Effector memory CD4-positive, alpha-beta T cell (primary cell): ENCODE data around the gene HIP1.
"Not testable (repeated sequence)": the region's sequence is repeated elsewhere in the genome, so short reads cannot be mapped to it uniquely, and the experiment has no call there.

Source experiments
- DNase-seq, 3 donors: peaks; one replicate each; pipeline ENCODE4 v3.0.0-alpha.2; 2020
- H3K27ac ChIP-seq: 2 replicates; pipeline ENCODE4 v1.7.0; 2013; ENCODE audit warnings: mild to moderate bottlenecking, low read length, moderate library complexity; ENCODE audit not compliant: insufficient read depth, poor library complexity, severe bottlenecking
- H3K27me3 ChIP-seq: replicated peaks from 2 replicates; pipeline ENCODE4 v1.7.0; 2013; ENCODE audit warnings: mild to moderate bottlenecking, low read length; ENCODE audit not compliant: insufficient read depth, control insufficient read depth, poor library complexity, severe bottlenecking
- H3K36me3 ChIP-seq: 2 replicates; pipeline ENCODE4 v1.7.0; 2013; ENCODE audit warnings: mild to moderate bottlenecking, low read length, moderate library complexity; ENCODE audit not compliant: control insufficient read depth, insufficient read depth
- H3K4me1 ChIP-seq: 2 replicates; pipeline ENCODE4 v1.7.0; 2013; ENCODE audit warnings: low read length, mild to moderate bottlenecking; ENCODE audit not compliant: control insufficient read depth, insufficient read depth, poor library complexity, severe bottlenecking
- H3K4me3 ChIP-seq: 2 replicates; pipeline ENCODE4 v1.7.0; 2013; ENCODE audit warnings: low read length, low read depth, mild to moderate bottlenecking; ENCODE audit not compliant: insufficient read depth, poor library complexity, severe bottlenecking
- H3K9me3 ChIP-seq: 2 replicates; pipeline ENCODE4 v1.7.0; 2013; ENCODE audit warnings: mild to moderate bottlenecking, low read length, moderate library complexity; ENCODE audit not compliant: control insufficient read depth

Gene HIP1

DNA sequence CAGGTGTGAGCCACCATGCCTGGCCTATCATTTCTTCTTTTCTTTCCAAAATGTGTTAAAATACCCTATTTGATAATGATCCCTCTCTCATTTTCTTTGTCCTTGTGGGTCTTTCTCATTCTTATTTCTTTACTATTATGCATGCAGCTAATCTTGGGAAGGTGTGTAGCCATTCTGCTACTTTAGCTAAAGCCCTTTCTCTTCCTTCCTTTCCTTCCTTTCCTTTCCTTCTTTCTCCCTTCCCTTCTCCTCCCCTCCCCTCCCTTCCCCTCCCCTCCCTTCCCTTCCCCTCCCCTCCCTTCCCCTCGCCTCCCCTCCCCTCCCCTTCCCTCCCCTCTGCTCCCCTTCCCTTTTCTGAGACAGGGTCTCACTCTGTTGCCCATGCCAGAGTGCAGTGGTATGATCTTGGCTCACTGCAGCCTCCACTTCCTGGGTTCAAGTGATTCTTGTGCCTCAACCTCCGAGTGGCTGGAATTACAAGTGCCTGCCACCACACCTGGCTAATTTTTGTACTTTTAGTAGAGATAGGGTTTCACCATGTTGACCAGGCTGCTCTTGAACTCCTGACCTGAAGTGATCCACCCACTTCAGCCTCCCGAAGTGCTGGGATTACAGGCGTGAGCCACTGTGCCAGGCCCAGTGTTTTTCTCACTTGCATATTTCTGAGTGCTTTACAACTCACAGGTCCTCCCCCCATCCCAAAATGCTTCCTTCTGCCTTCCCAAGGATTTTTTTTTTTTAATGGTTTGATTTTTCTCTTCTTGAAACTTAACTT lies 42.3 kb downstream of the HIP1 start:
- H3K4me3 ChIP-seq = no peak overlapping the region
- no peak for DNase-seq
- H3K9me3 ChIP-seq = no peaks in the 10 kb centered on the region
- no peaks in the 10 kb centered on the region for H3K27me3 ChIP-seq
- H3K4me1 ChIP-seq = no peaks in the 10 kb centered on the region
- H3K27ac ChIP-seq = no peak overlapping the region
- H3K36me3 ChIP-seq = no peaks in the 10 kb centered on the region

DNA sequence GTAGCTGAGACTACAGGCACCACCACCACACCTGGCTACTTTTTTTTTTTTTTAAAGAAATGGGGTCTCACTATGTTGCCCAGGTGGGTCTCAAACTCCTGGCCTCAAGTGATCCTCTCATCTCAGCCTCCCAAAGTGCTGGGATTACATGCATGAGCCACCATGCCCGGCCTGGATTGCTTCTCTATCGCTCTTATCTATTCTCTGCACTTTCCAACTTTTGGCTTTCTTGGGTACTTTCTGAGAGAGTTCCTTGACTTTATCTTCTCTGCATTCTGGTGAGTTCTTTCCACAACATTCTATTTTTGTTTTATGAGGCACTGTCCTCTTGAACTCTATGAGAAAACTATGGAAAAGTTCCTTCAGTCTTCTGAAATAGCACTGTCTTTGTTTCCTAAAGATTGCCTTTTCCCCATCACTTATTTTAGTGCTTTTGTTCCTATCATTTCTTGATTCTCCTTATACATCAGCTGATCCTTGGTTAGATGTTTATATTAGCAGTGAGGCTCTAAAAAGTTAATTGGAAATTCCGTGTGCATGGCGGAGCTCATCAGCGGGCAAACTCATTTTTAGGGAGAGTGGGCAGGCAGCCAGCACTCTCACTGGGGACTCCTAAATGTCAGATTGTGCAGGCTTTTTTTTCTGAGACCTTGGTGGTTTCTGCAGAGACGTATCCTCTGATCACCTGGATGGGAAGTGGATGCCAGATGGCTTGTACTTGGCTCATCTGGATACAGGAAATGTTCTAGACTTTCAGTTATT lies 43.9 kb downstream of the HIP1 start:
- Histone ChIP-seq H3K9me3 (no peaks in the 10 kb centered on the region), H3K27me3 (no peaks in the 10 kb centered on the region)
- DNase-seq = no peak

DNA sequence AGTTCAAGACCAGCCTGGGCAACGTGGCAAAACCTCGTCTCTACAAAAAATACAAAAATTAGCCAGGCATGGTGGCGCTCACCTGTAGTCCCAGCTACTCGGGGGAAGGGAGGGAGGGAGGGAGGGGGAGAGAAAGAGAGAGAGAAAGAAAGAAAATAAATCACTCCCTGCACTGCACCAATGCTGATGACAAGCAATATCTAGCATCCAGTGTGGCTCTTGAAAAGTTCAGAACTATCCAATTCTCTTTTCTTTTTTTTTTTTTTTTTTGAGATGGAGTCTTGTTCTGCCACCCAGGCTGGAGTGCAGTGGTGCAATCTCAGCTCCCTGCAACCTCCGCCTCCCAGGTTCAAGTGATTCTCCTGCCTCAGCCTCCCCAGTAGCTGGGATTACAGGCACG lies 45.1 kb downstream of the HIP1 start:
- H3K36me3 ChIP-seq, H3K4me1 ChIP-seq, H3K4me3 ChIP-seq, H3K9me3 ChIP-seq, DNase-seq, H3K27ac ChIP-seq, H3K27me3 ChIP-seq: not testable (repeated sequence)

More for the DNA sequence above, 43.9 kb downstream of the HIP1 start:
- H3K36me3 ChIP-seq = no peaks in the 10 kb centered on the region
- no peak overlapping the region for H3K4me3 ChIP-seq
- H3K27ac ChIP-seq = no peak overlapping the region
- no peaks in the 10 kb centered on the region for H3K4me1 ChIP-seq

DNA sequence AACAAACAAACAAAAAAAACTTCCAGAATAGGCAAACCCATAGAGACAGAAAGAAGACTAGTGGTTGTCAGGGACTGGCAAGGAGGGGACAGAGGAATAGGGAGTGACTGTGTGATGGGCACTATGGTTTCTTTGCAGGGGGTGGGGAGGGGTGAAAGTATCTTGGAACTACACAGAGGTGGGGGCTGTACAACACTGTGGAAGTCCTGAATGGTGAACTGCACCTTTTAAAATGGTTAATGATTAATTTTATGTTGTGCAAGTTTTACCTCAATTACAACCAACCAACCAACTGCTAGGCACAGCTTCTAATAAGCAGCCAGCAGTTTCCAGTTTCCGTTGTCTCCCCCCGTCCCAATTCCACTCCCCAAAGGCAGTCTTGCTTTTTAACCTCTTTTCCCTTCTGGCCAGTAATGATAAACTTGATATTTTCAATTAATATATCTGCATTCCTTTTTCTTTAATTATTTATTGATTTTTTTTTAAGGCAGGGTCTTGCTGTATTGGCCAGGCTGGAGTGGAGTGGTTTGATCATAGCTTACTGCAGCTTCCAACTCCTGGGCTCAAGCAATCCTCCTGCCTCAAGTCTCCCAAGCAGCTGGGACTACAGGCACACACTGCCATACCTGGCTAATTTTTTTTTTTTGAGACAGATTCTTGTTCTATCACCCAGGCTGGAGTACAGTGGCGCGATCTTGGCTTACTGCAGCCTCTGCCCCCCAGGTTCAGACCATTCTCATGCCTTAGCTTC lies 46.8 kb downstream of the HIP1 start:
- Histone ChIP-seq H3K9me3 (no peaks in the 10 kb centered on the region), H3K36me3 (no peaks in the 10 kb centered on the region), H3K27me3 (no peaks in the 10 kb centered on the region)

DNA sequence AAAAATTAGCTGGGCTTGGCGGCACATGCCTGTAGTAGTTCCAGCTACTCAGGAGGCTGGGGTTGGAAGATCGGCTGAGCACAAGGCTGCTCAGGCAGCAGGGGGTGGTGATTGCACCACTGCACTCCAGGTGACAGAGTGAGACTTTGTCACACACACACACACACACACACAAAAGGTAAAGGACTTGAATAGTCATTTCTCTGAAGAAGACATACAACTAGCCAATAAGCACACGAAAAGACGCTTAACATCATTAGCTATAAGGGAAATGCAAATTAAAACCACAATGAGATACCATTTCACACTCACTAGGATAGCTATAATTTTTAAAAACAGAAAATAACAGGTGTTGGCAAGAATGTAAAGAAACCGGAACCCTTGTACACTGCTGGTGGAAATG lies 48.6 kb downstream of the HIP1 start:
- no peak overlapping the region for H3K27ac ChIP-seq
- no peaks in the 10 kb centered on the region for H3K9me3 ChIP-seq
- H3K27me3 ChIP-seq = no peaks in the 10 kb centered on the region
- no peaks in the 10 kb centered on the region for H3K36me3 ChIP-seq
- DNase-seq = no peak
- no peak overlapping the region for H3K4me3 ChIP-seq
- no peaks in the 10 kb centered on the region for H3K4me1 ChIP-seq

More for the DNA sequence above, 46.8 kb downstream of the HIP1 start:
- Histone ChIP-seq H3K4me3 (no peak overlapping the region), H3K4me1 (no peaks in the 10 kb centered on the region), H3K27ac (no peak overlapping the region)
- no peak for DNase-seq

DNA sequence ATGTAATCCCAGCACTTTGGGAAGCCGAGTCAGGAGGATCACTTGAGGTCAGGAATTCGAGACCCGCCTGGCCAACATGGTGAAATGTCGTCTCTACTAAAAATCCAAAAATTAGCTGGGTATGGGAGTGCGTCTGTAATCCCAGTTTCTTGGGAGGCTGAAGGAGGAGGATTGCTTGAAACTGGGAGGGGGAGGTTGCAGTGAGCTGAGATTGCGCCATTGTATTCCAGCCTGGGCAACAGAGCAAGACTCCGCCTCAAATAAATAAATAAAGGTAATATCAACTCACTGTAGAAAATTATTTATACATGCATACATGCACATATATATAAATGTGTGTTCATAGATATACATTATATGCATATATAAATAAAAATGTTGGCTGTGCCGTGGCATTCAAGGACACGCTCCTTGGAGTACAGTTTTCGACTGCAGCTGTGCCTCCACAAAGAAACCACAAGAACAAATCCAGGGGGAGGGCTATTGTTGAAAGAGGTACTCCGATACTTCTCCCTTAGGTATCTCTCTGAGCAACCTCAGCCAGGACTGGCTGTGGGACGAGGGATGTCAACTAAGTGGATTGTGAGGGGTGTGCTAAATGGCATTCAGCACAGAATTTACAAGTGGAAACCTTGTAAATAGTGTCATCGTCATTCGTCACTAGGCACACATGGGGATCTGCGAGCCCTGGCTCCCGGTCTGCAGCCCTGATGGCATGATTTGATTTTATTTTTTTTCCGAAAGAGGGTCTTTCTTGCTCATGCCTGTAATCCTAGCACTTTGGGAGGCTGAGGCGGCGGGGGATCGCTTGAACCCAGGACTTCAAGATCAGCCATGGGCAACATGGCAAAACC lies 49.3 kb downstream of the HIP1 start:
- DNase-seq = no peak
- no peak overlapping the region for H3K4me3 ChIP-seq
- H3K27me3 ChIP-seq = no peaks in the 10 kb centered on the region
- H3K9me3 ChIP-seq = no peaks in the 10 kb centered on the region
- H3K36me3 ChIP-seq = no peaks in the 10 kb centered on the region
- no peaks in the 10 kb centered on the region for H3K4me1 ChIP-seq
- H3K27ac ChIP-seq = no peak overlapping the region

DNA sequence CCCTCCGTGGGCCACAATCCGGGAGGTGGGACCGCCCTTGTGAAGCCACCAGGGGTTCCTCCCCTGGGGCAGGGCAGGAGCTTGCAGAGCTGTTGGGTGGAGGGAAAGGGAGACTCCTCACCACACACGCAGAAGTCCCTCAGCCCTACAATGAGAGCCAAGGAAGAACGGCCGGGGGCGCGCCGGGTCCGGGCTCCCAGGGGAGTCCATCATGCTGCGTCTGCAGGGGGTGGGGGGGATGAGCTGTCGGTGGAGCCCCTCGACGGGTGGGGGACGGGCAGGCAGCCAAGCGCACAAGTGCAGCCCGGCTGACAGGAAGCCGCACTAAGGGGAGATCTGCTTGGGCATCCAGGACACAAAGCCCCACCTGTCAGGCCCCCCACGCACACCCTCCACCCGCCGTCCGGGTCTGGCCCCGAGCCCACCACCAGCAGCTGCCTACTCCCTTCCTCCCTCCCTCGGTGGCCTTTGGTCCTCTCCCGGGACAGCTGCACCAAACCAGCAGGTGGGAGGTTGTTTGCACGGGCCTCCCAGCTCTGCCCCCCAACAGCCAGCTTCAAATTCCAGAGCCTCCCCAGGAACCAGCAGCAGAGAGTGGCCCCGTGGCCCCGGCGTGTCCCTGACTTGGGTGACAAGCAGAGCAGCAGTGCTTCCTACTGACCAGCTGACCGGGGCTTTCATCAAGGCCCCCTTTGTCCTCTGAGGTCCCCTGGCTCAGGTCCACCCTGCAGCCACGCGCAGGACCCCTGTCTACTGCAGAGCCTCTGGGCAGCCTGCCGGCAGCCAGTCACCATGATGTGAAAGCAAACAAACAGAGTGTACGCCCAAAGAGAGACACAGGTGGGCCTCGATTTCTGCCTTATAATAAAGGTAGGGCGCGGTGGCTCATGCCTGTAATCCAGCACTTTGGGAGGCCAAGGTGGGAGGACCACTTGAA lies 50.3 kb downstream of the HIP1 start:
- no peaks in the 10 kb centered on the region for H3K4me1 ChIP-seq
- no peaks in the 10 kb centered on the region for H3K36me3 ChIP-seq
- H3K9me3 ChIP-seq = no peaks in the 10 kb centered on the region
- DNase-seq = no peak
- H3K4me3 ChIP-seq = no peak overlapping the region
- no peak overlapping the region for H3K27ac ChIP-seq
- H3K27me3 ChIP-seq = no peaks in the 10 kb centered on the region

DNA sequence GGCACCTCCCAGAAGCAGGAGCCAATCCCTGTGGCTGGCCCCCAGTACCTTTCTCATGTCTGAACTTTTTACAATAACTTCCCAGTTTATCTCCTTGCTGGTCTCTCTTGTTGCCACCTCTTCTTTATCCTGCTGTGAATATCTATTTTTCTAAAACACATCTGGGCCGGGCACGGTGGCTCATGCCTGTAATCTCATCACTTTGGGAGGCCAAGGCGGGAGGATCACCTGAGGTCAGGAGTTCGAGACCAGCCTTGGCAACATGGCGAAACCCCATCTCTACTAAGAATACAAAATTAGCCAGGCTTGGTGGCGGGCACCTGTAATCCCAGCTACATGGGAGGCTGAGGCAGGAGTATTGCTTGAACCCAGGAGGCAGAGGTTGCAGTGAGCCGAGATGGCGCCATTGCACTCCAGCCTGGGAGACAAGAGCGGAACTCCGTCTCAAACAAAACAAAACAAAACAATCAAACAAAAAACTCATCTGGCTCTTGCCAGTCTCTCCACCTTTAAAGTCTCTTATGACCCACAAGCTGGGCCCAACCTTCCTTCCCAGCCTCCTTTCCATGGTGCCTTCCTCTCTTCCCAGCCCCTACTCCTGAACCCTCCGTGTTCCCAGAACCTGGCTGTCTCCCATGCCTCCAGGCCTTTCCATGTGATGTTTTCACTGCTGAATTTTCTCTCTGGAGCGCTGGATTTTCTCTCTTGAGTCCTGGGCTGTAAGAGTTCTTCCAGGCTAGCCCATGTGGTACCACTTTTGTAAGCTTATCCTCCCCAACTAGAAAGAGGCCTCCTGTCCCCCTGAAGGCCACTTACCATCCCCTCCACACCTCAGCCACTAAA lies 51.3 kb downstream of the HIP1 start:
- Histone ChIP-seq H3K36me3 (no peaks in the 10 kb centered on the region), H3K27me3 (no peaks in the 10 kb centered on the region), H3K4me1 (no peaks in the 10 kb centered on the region), H3K27ac (no peak overlapping the region), H3K4me3 (no peak overlapping the region), H3K9me3 (no peaks in the 10 kb centered on the region)
- DNase-seq = no peak
